GM21526 (cell line): ENCODE results near the gene GRIN2A.

Experiments used
- ATAC-seq: cut with Tn5 transposase; IDR thresholded peaks from one replicate; pipeline ENCODE4 v1.9.1; 2021; ENCODE audit warnings: moderate library complexity; ENCODE audit not compliant: unreplicated experiment, low FRiP score

The GRIN2A gene

DNA sequence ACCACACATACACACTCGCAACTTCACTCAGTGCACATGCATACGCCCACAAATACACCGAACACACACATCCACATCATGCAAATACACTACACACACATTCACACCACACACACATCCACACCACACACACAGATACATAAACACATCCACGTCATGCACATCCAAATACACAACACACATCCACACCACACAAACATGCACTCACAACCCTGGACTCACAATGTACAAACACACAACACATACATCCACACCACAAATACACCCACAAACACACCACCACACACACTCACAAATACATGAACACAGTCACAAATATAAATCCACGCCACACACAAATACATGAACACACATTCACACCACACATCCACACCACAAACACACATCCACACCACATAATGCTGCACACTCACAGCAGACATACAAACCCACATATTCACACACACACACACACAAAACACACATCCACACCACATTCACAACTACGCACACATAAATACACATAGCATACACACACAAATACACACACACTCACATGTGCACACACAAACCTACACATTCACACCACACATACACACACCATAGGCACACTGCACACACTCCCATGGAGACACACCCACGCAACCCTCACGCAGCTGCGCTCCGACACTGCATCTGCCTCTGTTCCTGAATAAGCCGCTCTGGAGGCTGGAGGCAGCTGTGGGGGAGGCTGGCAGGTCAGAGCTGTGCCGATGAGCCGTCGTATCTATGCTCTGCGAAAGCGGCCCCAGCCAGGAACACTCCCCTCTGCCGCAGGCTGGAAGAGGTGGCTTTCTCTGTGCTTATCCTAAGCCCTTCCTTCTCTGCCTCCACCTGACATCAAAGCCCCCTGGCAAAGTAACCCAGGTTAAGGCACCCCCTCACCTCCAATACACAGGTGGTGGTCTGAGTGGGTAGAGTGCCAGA, 141.8 kb downstream of the GRIN2A start:
- ATAC-seq, result no peak

DNA sequence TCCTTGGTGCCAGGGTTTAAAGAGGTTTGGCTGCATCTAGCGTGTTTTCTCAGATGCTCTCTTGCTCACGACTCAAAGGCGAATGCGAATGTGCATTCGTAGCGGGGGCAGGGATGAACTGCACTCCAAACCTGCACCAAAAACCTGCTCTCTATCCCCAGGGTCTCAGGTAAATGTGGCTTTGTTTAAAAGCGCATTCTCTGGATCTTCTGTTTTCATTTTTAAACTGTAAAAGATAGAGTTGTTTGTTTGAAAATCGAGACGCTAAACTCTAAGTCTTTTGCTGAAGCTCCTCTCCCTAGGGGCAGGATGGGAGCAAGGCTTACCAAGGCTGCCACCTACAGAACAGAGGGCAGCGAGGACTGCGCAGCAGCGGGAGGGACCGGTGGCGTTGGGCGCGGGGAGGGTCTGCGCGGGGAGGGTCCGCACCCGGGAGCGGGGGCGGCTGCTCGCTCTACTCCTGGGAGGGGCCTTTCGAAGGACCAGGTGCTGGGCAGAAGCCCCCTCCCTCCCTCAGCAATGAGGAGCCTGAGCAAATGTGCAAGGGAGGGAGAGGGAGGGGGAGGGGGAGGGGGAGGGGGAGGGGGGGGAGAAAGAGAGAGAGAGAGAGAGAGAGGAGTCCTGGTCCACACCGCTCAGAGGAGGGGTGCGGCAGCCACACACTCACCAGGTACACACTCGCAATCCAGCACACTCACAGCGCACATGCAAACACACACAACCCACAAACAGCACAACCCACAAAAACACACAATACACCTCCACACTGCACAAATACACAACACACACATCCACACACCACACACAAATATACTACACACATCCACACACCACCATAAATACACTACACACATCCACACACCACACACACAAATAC, 142.8 kb downstream of the GRIN2A start:
- ATAC-seq, result no peak

DNA sequence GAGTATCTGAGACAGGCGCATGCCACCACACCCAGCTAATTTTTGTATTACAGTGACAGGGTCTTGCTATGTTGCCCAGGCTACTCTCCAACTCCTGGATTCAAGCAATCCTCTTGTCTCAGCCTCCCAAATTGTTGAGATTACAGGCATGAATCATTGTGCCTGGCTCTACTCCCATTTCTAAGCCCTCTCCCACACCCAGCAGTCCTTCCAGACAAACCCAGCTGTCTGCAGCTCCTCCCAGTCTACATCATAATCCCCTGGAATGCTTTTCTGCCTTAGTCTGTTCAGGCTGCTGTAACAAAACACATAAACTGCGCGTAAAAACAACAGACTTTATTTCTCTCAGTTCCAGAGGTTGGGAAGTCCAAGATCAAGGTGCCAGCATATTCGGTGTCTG, 144.5 kb downstream of the GRIN2A start:
- ATAC-seq, result no peak

DNA sequence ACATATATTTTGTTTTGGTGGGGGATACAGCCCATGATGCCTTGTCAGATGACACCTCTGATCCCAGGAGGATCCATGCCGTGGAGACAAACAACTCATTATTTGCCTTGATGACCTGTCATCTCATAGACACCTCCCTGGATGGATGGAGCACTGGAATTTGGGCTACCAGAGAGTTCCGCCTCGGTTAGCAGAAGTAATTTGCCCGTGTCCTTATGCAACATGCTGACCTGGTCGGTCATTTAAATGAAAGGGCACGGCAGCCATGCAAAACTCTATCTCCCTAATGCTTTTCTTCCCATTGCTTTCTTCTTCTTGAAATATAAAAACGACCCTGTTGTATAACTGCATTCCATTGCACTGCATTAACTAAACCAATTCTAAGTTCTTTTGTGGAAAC, 145.3 kb downstream of the GRIN2A start:
- ATAC-seq, result no peak

DNA sequence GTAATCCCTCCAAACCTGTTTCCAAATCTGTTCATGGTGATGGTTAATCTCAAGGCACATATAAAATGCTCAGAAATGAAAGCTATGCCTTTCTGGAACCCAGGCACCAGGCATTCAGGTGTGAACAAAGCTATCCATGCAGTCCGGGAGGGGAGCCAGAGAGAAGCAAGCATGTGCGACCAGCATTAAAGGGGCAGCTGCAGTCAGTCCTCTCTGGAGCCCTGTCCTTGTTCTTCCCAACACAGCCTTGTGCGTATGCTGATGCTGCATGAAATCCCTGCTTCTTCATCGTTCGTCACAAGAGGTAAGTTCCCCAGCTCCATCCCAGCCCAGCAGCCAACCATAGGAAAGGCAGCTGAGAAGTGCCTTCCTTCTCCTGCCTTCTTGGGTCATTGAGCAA, 148.7 kb downstream of the GRIN2A start:
- no peak for ATAC-seq

DNA sequence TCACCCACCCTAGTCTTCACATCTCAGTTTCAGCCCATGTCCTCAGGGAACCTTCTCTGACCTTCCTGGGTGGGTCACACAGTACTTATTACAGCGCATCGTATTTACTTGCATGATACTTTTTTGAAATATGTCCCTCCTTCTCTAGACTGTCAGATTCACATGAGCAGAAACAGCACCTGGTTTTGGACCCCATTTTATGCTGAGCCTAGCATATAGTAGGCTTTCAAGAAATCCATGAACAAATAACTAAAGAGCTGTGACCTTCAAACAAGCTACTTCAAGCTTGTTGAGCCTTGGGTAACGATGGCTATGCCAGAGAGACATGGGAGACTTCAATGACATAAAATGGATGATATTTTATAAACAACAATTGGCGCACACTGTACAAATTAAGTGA, 150.3 kb downstream of the GRIN2A start:
- ATAC-seq, result no peak

DNA sequence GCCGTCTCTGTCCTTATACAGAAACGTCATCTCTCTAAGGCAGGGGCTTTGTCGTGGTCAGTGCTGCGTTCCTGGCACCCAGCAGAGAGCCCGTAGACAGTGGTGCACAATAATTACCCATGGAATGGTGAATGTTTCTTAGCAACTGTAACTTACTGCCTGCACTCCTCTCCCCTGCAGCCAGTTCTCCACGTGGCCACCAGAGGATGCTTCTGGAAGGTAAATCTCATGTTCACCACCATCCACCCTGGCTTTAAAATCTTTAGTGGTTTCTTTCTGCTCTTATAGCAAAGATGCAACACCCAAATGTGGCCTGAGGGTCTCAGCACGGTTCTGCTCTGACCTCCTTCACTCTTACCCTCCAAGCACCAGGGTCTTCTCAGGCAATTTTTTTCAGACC, 150.8 kb downstream of the GRIN2A start:
- ATAC-seq, result no peak

DNA sequence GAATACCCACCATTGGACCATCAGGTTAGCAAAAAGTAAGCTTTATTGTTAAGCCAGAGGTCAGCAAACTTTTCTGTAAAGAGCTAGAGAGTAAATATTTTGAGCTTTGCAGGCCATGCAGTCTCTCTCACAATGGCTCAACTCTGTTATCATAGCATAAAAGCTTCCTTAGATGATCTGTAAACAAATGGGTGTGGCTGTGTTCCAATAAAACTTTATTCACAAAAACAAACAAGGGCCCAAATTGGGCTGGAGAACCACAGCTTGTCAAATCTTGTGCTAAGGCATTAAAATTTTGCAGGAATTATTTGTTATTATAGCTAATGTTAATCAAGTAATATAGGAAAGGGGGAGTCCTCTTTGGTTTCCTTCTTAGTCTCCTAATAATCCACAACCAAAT, 153.6 kb downstream of the GRIN2A start:
- no peak for ATAC-seq

DNA sequence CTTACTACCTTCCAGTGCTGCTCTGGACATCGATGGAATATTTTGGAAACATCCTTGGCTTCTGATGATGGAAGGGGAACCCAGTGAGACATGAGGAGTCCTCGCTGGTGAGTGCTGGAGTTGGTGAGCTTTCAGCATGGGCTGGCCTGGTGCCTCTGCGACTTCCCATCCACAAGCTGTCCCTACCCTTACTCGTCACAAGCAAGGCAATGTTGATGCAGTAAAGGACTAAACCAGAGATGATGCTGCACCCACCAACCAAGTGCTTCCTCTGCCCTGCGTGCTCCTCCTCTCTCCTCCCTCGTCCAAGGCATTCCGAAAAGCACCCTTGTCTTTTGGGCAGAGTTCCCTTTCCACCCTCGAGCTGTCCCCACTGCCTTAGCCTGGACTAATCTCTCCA, 154.7 kb downstream of the GRIN2A start:
- no peak for ATAC-seq

DNA sequence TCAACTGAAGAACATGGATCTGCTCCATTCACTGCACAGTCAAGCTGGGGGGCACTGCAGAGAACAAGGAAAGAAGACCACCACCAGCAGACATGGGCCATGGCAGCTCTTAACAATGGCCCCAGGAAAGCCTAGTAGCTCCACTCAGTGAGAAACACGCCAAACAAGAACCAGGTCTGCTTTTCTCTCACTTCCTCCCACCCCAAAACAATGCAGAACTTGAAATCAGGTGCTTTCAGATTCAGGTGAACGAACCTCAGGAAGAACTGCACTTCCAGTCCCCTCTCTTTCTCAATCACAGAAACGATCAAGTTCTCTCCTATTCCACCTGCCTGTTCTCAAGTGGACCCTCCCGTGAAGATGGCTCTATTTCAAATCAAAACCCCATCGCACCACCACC, 155.6 kb downstream of the GRIN2A start:
- ATAC-seq, result no peak

DNA sequence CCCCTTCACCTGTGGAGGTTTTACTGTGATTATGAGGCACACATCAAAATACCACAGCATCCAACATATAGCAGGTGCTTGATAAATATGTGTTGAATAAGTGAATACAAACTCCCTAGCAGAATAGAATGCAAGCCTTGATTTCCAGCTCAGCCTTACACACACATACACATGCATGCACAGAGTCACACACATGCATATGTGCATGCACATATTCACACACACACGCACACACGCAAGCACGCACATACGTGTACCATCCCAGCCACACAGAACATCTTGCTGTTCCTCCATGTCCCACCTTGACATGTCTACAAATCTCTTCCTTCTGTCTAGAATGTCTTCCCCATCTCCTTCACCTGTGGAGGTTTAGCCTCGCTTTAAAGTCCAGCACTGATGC, 160.1 kb downstream of the GRIN2A start:
- no peak for ATAC-seq

DNA sequence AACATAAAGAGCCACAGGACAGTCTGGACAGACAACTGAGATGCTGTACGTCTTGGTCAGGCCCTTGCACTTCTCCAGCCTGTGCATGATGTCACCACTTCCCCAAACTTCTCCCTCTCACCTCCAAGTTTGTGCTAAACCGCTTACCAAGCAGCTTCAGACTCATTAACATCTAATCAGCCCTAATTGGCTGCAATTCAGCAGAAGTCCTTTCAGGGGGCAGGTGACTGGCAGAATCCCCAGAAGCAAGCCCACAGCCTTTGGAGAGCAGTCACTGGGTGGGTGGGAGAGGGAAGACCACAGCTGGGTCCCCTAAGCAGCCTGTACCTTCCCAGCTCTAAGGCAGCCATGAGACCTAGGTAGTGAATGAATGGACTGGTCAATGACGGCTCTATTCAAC, 161.4 kb downstream of the GRIN2A start:
- ATAC-seq, result no peak

DNA sequence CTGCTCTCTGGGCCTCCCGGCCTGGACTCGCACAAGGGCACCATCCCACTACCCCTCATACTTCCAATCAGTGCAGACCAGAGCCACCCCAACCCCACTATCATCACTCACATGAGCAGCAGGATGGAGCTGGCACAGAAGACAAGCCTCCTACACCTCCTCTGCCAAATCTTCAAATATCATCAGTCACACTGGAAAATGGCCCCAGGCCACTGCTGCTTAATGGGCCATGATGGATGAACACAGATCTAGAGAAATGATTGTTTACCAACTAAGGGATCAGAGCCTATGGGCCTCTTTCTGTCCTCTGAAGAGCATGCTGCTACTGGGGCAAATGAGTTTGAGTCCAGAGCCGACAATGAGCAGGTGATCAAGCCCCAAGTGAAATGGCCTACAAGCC, 165.5 kb downstream of the GRIN2A start:
- no peak for ATAC-seq

DNA sequence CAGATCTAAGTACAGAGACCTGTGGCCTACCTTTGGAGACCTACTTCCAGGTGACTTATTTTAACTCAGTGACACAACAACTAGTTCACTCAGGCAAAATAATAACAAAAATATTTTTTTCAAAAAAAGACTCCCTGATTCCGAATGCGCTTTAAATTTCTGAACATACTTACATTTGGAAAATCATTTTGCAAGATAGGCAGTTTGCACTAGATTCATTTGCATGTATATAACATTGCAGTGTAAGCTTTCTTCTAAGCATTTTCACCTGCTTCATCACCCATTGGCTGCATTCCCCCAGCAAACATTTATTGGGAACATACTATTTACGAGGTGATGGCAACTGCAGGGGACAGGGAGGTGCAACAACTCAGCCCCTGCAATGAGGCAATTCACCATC, 166.8 kb downstream of the GRIN2A start:
- ATAC-seq, result no peak

DNA sequence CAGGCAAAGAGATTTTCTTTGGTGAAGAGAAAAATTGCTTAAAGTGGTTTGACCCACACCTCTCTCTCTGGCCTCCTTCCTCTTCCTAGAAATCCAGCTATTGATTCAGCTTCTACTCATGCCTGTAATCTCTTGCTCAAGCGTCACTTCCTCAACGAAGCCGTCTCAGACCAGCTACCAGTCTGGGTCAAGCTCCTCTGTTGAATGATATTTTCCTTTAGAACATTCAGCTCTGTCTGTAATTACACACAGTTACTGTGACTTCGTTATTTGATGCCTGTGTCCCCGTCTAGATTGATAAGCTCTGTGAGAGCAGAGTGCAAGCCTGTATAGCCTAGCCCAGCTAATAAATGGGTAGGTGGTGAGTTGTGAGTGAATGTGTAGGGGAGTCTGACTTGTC, 168.5 kb downstream of the GRIN2A start:
- ATAC-seq, result no peak

DNA sequence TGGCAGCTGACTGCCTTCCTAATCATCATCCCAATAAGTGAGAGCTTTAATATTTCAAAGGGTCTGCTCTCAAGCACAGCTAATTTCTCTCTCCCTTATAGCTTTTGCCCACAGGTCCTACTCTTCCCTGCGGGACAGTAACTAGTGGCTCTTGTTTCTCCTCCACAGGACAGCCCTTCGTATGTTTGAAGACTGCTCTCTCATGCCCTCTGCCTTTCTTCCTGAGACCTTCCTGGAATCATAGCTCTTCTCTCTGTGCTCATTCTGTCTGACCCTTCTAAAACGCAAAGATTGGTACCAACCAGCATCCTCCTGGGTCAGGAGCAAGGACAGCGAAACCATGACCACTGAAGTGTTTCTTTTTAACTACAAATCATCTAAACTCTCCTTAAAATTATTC, 168.9 kb downstream of the GRIN2A start:
- no peak for ATAC-seq

DNA sequence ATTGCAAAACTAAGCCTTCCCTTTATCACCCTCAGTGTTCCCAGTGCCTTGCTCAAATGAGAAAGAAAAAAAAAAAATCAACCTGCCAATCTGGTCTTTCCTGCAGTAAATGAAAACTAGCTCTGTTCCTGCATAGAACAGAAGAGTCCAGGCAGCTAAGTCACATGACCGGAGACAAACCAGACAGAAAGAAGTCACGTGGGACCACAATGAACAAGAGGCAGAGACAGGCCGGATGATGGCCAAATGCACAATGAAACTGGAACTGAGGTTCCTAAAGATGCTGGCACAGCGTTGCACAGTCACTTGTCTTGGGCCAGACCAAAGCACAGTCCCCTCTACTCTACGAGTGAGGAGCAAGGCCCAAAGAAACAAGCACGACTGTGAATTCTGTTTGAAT, 172.5 kb downstream of the GRIN2A start:
- ATAC-seq, result no peak

DNA sequence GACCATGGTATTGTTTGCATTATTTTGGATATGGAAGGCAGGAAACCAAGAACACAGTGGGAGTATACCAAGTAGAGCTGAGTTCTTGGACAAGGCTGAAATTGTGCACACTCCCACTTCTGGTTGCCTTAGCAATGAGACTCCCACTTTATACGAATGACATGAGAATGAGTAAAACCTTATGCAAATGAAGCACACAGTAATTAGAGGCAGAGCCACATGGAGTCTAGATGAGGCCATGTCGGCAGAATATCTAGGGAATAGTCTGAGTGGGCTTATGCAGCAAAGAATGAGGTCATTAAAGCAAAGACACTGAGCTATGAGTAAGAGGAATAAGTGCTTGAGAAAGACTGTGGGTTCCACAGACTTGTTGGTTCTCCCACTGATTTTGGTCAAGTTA, 178.7 kb downstream of the GRIN2A start:
- no peak for ATAC-seq

DNA sequence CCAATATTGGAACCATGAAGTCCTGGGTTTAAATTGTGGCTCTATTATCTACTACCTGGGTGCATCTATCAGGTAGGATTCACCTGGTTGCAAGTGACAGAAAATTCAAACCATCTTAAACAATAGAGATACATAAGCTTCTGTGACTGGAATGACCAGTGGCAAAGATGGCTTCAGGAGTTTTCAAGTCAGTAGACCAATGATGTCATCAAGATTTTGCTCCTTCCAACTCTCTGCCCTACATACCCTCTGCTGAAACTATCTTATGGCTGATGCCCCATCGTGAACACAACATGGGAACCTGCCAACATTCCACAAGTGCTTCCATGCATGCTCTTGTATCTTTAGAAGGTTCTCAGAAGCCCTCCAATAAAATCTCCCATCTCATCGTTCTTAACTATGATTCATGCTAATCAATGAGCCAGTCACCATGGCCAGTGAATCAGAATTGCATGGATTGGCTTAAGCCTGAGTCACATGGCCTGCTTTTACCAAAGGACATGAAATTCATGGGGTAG, 180.9 kb downstream of the GRIN2A start:
- ATAC-seq, result no peak

DNA sequence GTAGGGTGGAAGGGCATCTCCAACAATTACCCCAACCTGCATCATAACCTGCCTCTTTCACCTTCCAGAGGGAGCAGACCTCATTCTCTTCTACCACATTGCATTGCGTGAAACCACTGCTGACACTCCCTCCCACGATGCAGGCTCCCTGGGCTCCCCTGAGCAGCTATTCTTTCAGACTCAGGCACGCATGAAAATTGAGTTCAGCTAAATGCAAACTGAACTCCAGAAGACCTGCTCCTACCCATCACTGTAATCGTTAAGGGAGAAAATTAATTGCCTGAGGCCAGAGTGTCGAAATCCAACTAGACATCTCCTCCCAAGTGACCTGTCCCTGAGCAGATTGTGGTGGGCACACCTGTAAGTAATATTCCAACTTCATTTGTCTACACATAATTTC, 186.0 kb downstream of the GRIN2A start:
- ATAC-seq, result no peak

DNA sequence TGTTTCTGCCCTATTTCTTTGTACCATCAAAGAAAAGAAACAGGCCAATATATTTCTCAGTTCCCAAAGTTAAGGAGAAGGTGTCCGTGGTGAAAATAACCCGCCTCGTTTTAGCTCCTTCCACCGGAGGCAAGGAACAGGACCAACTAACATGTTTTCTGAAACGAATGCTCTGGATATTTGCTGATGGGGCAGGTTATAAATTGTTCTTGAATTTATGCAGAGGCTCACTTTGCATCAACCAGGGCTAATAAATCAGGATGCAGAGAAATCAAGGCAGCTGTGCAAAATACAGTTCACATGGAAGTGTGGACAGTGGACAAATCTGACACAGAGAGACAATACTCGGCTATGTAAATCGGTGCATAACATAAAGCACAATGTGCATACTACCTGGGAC, 189.8 kb downstream of the GRIN2A start:
- ATAC-seq, result no peak
